SK-N-SH (cell line): ENCODE data around the gene LARP1B. TPM values are rescaled to one million over a fixed set of nuclear protein-coding genes. Genes with fewer than 3 reads are reported as not detected.
"Not testable (repeated sequence)": the region's sequence is repeated elsewhere in the genome, so short reads cannot be mapped to it uniquely, and the experiment has no call there.

ENCODE experiments used
- CTCF ChIA-PET: fragments of 300-600, 350-600 bp; formaldehyde crosslinking; extraction: SDS; loops from one replicate; lab custom pipeline; 2021; lab: Yijun Ruan, JAX
- POLR2A ChIA-PET: fragments of 350-600 bp; sonication (Branson Sonifier 250); formaldehyde crosslinking; extraction: SDS; loops from one replicate; lab custom pipeline; 2020; ENCODE audit warnings: antibody characterized with exemption, inconsistent platforms; lab: Yijun Ruan, JAX
- DNase-seq: peaks from one replicate; pipeline ENCODE4 v3.0.0; 2012
- H2AFZ ChIP-seq: fragments of 200-600 bp; sonication (generic); 2 replicates; pipeline ENCODE4 v1.8.1; 2016; ENCODE audit warnings: antibody characterized with exemption, mild to moderate bottlenecking, low read depth
- H3F3A ChIP-seq: fragments of 200-600 bp; sonication (generic); replicated peaks from 2 replicates; pipeline ENCODE3; 2016; ENCODE audit warnings: antibody characterized with exemption, mild to moderate bottlenecking; ENCODE audit not compliant: insufficient read depth
- H3K27ac ChIP-seq, 2 experiments: fragments of 200-500 bp in 1 of 2; fragments of 200-600 bp in 1 of 2; sonication (Bioruptor generic) in 1 of 2; sonication (generic), shearing (Covaris generic) in 1 of 2; 2 replicates each; pipeline versions ENCODE4 v1.5.1 to v1.6.1; 2014 to 2016; ENCODE audit warnings: low read depth in 2 of 2, inconsistent platforms in 1 of 2, low read length in 1 of 2, mild to moderate bottlenecking in 1 of 2, mixed read lengths in 1 of 2
- H3K27me3 ChIP-seq: fragments of 200-600 bp; sonication (generic), shearing (Covaris generic); 2 replicates; pipeline ENCODE4 v1.6.1; 2016; ENCODE audit warnings: mixed run types; ENCODE audit not compliant: insufficient read depth
- H3K36me3 ChIP-seq, 2 experiments: fragments of 200-500 bp in 1 of 2; fragments of 200-600 bp in 1 of 2; sonication (Bioruptor generic) in 1 of 2; sonication (generic) in 1 of 2; replicated peaks in 1 of 2; 2 replicates each; pipeline versions ENCODE3 to v1.5.1; 2014 to 2016; ENCODE audit warnings: low read length in 1 of 2, mild to moderate bottlenecking in 1 of 2; ENCODE audit not compliant: insufficient read depth in 2 of 2, control insufficient read depth in 1 of 2
- H3K4me1 ChIP-seq, 2 experiments: fragments of 200-500 bp in 1 of 2; fragments of 200-600 bp in 1 of 2; sonication (Bioruptor generic) in 1 of 2; sonication (generic), shearing (Covaris generic) in 1 of 2; 2 replicates each; pipeline versions ENCODE4 v1.5.1 to v1.6.1; 2014 to 2016; ENCODE audit warnings: low read depth in 1 of 2, low read length in 1 of 2, mixed run types in 1 of 2; ENCODE audit not compliant: insufficient read depth in 2 of 2, control insufficient read depth in 1 of 2
- H3K4me2 ChIP-seq: fragments of 200-600 bp; sonication (generic), shearing (Covaris generic); 2 replicates; pipeline ENCODE4 v1.6.1; 2017; ENCODE audit warnings: mixed run types
- H3K4me3 ChIP-seq, 2 experiments: fragments of 200-500 bp in 1 of 2; fragments of 200-600 bp in 1 of 2; sonication (Bioruptor generic) in 1 of 2; sonication (generic), shearing (Covaris generic) in 1 of 2; 2 replicates each; pipeline versions ENCODE4 v1.5.1 to v1.8.1; 2014 to 2016; ENCODE audit warnings: low read depth in 2 of 2, inconsistent platforms in 1 of 2, low read length in 1 of 2, mild to moderate bottlenecking in 1 of 2, mixed read lengths in 1 of 2, moderate library complexity in 1 of 2
- H3K79me2 ChIP-seq: fragments of 200-600 bp; sonication (generic); 2 replicates; pipeline ENCODE4 v1.8.1; 2017; ENCODE audit warnings: mild to moderate bottlenecking; ENCODE audit not compliant: insufficient read depth
- H3K9ac ChIP-seq: fragments of 200-600 bp; sonication (generic); 2 replicates; pipeline ENCODE4 v1.6.1; 2017; ENCODE audit warnings: mixed run types
- H3K9me2 ChIP-seq: fragments of 200-600 bp; sonication (generic); 2 replicates; pipeline ENCODE4 v1.6.1; 2017; ENCODE audit warnings: mixed run types
- H3K9me3 ChIP-seq: fragments of 200-600 bp; sonication (generic); 2 replicates; pipeline ENCODE4 v1.6.1; 2017; ENCODE audit warnings: mixed run types, mild to moderate bottlenecking, moderate library complexity
- H4K20me1 ChIP-seq: fragments of 200-600 bp; sonication (generic); 2 replicates; pipeline ENCODE4 v1.6.1; 2017; ENCODE audit warnings: mild to moderate bottlenecking, mixed run types; ENCODE audit not compliant: insufficient read depth
- CHD2 ChIP-seq: fragments of 150-350 bp; IDR thresholded peaks from 2 replicates; pipeline ENCODE4 v1.6.1; 2018; ENCODE audit warnings: low read length; ENCODE audit not compliant: partially characterized antibody
- ELF1 ChIP-seq: IDR thresholded peaks from 2 replicates; pipeline ENCODE4 v1.4.0; 2012
- EZH2phosphoT487 ChIP-seq: fragments of 200-600 bp; sonication (generic); IDR thresholded peaks from 2 replicates; pipeline ENCODE4 v1.6.1; 2017; ENCODE audit warnings: low read depth, mixed run types, mild to moderate bottlenecking, antibody characterized with exemption, moderate library complexity, borderline replicate concordance
- FOSL2 ChIP-seq: IDR thresholded peaks from 2 replicates; pipeline ENCODE4 v1.4.0; 2012; ENCODE audit warnings: low read depth, mild to moderate bottlenecking, moderate library complexity, borderline replicate concordance
- JUND ChIP-seq: IDR thresholded peaks from 2 replicates; pipeline ENCODE4 v1.4.0; 2012
- MEF2A ChIP-seq: IDR thresholded peaks from 2 replicates; pipeline ENCODE4 v1.4.0; 2012; ENCODE audit warnings: low read depth, borderline replicate concordance
- NFIC ChIP-seq: IDR thresholded peaks from 2 replicates; pipeline ENCODE4 v1.4.0; 2012; ENCODE audit warnings: borderline replicate concordance
- NRF1 ChIP-seq: IDR thresholded peaks from 2 replicates; pipeline ENCODE4 v1.6.1; 2012; ENCODE audit warnings: low read depth, mild to moderate bottlenecking, low read length
- POLR2AphosphoS5 ChIP-seq: IDR thresholded peaks from 2 replicates; pipeline ENCODE4 v1.6.1; 2012; ENCODE audit warnings: low read depth, low read length
- RCOR1 ChIP-seq: fragments of 150-350 bp; IDR thresholded peaks from 2 replicates; pipeline ENCODE4 v1.6.1; 2017; ENCODE audit warnings: antibody characterized with exemption, low read length
- RFX5 ChIP-seq: IDR thresholded peaks from 2 replicates; pipeline ENCODE4 v1.6.1; 2012; ENCODE audit warnings: mild to moderate bottlenecking, improper control_type of control experiment, low read length
- RXRA ChIP-seq: IDR thresholded peaks from 2 replicates; pipeline ENCODE4 v1.4.0; 2012; ENCODE audit warnings: low read depth, mild to moderate bottlenecking, borderline replicate concordance
- SMC3 ChIP-seq: IDR thresholded peaks from 2 replicates; pipeline ENCODE4 v1.6.1; 2012; ENCODE audit warnings: low read depth, low read length, improper control_type of control experiment
- USF2 ChIP-seq: fragments of 150-350 bp; IDR thresholded peaks from 2 replicates; pipeline ENCODE4 v1.6.1; 2017; ENCODE audit warnings: antibody characterized with exemption, low read length, low read depth, borderline replicate concordance
- YY1 ChIP-seq: IDR thresholded peaks from 2 replicates; pipeline ENCODE4 v1.4.0; 2012; ENCODE audit warnings: low read depth, mild to moderate bottlenecking
- ZBTB33 ChIP-seq: IDR thresholded peaks from 2 replicates; pipeline ENCODE4 v1.4.0; 2012; ENCODE audit warnings: low read depth, borderline replicate concordance
- WGBS: methylation state at CpG from one replicate; pipeline ENCODE4 v1.1.6; 2017; ENCODE audit warnings: low lambda C conversion rate; 5-methylcytosine and 5-hydroxymethylcytosine counted together
- polyA plus RNA-seq, 3 experiments: library from polyadenylated mRNA; depleted of rRNA; stranded (reverse); fragments of >200 nt; gene quantifications; 2 replicates each; pipeline ENCODE4 v1.2.3, GENCODE V29; 2012

Gene LARP1B
- polyA plus RNA-seq, 1 of the 3 experiments (the other 2 are of a cell fraction): 4.8 TPM

GRCh38 chr4:128241981-128242380, 180.9 kb downstream of the LARP1B start:
- no peak for DNase-seq
- no peak for TF ChIP-seq SMC3
- no peak for TF ChIP-seq ZBTB33
- no peak for TF ChIP-seq JUND
- Histone ChIP-seq H3K79me2 (no peaks in the 10 kb centered on the region), H3K27ac (peak overlapping the region; percentile 69 to 78; a peak in 3 of 4 replicates), H4K20me1 (no peaks in the 10 kb centered on the region), H3K9me2 (no peaks in the 10 kb centered on the region), H3K27me3 (no peaks in the 10 kb centered on the region), H3K9ac (no peak overlapping the region), H3K4me2 (0 out of 2 replicates have a peak overlapping the region, but pooled peaks have one; percentile 12), H3K4me1 (peaks cover 5 to 10% of the 10 kb centered on the region in 2 experiments; a peak in 2 of 4 replicates), H3K4me3 (no peak overlapping the region), H3K36me3 (no peaks in the 10 kb centered on the region), H3K9me3 (no peaks in the 10 kb centered on the region), H2AFZ (no peak overlapping the region), H3F3A (peaks cover 4% of the 10 kb centered on the region)
- ChIA-PET CTCF (no interaction called here), POLR2A (no interaction called here)
- 69% methylated on average over 3 of the region's 3 CpGs for whole genome bisulfite sequencing

- no peaks in the 10 kb centered on the region for H4K20me1 ChIP-seq
- peaks cover 5 to 10% of the 10 kb centered on the region in 2 experiments; a peak in 2 of 4 replicates for H3K4me1 ChIP-seq
- no peaks in the 10 kb centered on the region for H3K36me3 ChIP-seq
- no peak overlapping the region for H3K4me3 ChIP-seq
- no peak overlapping the region for H3K4me2 ChIP-seq
- H3K79me2 ChIP-seq: no peaks in the 10 kb centered on the region
- WGBS: 95% methylated on average over 4 of the region's 4 CpGs
- no peak overlapping the region for H2AFZ ChIP-seq
- H3K9ac ChIP-seq: no peak overlapping the region
- H3F3A ChIP-seq: peaks cover 4% of the 10 kb centered on the region
- ChIA-PET CTCF (no interaction called here), POLR2A (no interaction called here)
- TF ChIP-seq NFIC: no peak
- no peak for TF ChIP-seq EZH2phosphoT487
- no peak for TF ChIP-seq SMC3
- no peak for TF ChIP-seq RFX5
- no peak for TF ChIP-seq MEF2A
- no peak for TF ChIP-seq CHD2
- TF ChIP-seq RCOR1: no peak
- no peak for TF ChIP-seq POLR2AphosphoS5
- DNase-seq: no peak
- no peaks in the 10 kb centered on the region for H3K9me3 ChIP-seq
- no peaks in the 10 kb centered on the region for H3K9me2 ChIP-seq
- H3K27ac ChIP-seq: no peak overlapping the region; a peak in 1 of 4 replicates
- H3K27me3 ChIP-seq: no peaks in the 10 kb centered on the region
These were observed 181.5 kb downstream of the LARP1B start for GRCh38 chr4:128242601-128243000.

GRCh38 chr4:128244379-128244778, 183.3 kb downstream of the LARP1B start:
- CTCF ChIA-PET: interaction anchor here (0.7 kb wide), 1 partner anchor 15 kb away, joined by 3 read pairs; no protein-coding TSS in a partner anchor
- no peak overlapping the region for H3K4me2 ChIP-seq
- H3K4me3 ChIP-seq: no peak overlapping the region
- H3K27me3 ChIP-seq: no peaks in the 10 kb centered on the region
- peaks cover 4% of the 10 kb centered on the region for H3F3A ChIP-seq
- peaks cover 13% of the 10 kb centered on the region for H3K9me3 ChIP-seq
- H3K4me1 ChIP-seq: peaks cover 5 to 10% of the 10 kb centered on the region in 2 experiments; a peak in 2 of 4 replicates
- WGBS: 65% methylated on average over 2 of the region's 2 CpGs
- no peak overlapping the region; the same call in 1 of the 2 replicates for H2AFZ ChIP-seq
- H3K36me3 ChIP-seq: peaks cover 0 to 3% of the 10 kb centered on the region in 2 experiments
- no peak overlapping the region for H3K9ac ChIP-seq
- POLR2A ChIA-PET: no interaction called here
- DNase-seq: no peak
- H3K9me2 ChIP-seq: no peaks in the 10 kb centered on the region
- H3K27ac ChIP-seq: no peak overlapping the region
- no peaks in the 10 kb centered on the region for H3K79me2 ChIP-seq
- no peak for TF ChIP-seq USF2
- TF ChIP-seq YY1: no peak
- TF ChIP-seq RXRA: no peak
- TF ChIP-seq ELF1: no peak
- TF ChIP-seq NRF1: no peak
- peak; percentile 18; the same call in 1 of the 2 replicates for TF ChIP-seq FOSL2
- TF ChIP-seq, all 33 proteins: peak for 1
- no peaks in the 10 kb centered on the region for H4K20me1 ChIP-seq

- H3K36me3 ChIP-seq, H3K9me2 ChIP-seq, H3K4me2 ChIP-seq, H2AFZ ChIP-seq, H3K27me3 ChIP-seq, H3F3A ChIP-seq, H3K79me2 ChIP-seq, H3K4me3 ChIP-seq, DNase-seq, H3K27ac ChIP-seq, H3K9ac ChIP-seq, H4K20me1 ChIP-seq, CTCF ChIA-PET, POLR2A ChIA-PET: not testable (repeated sequence)
- Histone ChIP-seq H3K4me1 (peaks cover 5 to 10% of the 10 kb centered on the region in 2 experiments; a peak in 2 of 4 replicates), H3K9me3 (peaks cover 22% of the 10 kb centered on the region)
- WGBS: 73% methylated on average over 5 of the region's 5 CpGs
These were observed 184.3 kb downstream of the LARP1B start for GRCh38 chr4:128245391-128245790.
